HCT116 (cell line): Measurements from ENCODE around the gene PSKH1. TPM values are rescaled to one million over a fixed set of nuclear protein-coding genes. Genes with fewer than 3 reads are reported as not detected.

ENCODE experiments used
- ATAC-seq: fragments of 200-7000 bp; cut with Tn5 transposase; 2 replicates; pipeline ENCODE4 v1.9.1; 2020; ENCODE audit warnings: mild to moderate bottlenecking, moderate library complexity
- BruUV-seq: library from RNA; stranded (reverse); fragments of 400-500 nt; replicated peaks from 2 replicates; lab custom pipeline; 2021; lab: Mats Ljungman, UMichigan
- CTCF ChIA-PET: fragments of 300-600 bp; sonication (Branson Sonifier 250); formaldehyde crosslinking; loops from one replicate; lab custom pipeline; 2021; ENCODE audit warnings: antibody characterized with exemption; lab: Charles Lee
- POLR2A ChIA-PET: fragments of 300-600, 350-600 bp; sonication (Branson Sonifier 250); formaldehyde crosslinking; loops from one replicate; lab custom pipeline; 2021; ENCODE audit warnings: antibody characterized with exemption; lab: Charles Lee
- RAD21 ChIA-PET, 2 experiments: fragments of 300-600 bp; sonication (Branson Sonifier 250); formaldehyde crosslinking; loops; one replicate each; lab custom pipeline; 2023; ENCODE audit warnings: low total read pairs in 2 of 2; ENCODE audit not compliant: uncharacterized antibody in 2 of 2, unreplicated experiment in 2 of 2, low non-redundant PET in 1 of 2; lab: Charles Lee
- DNase-seq: peaks from one replicate; pipeline ENCODE4 v3.0.0-alpha.2; 2010; ENCODE audit warnings: low read depth, low spot score
- H2AFZ ChIP-seq: fragments of 200-600 bp; shearing (Covaris generic), sonication (generic); 2 replicates; pipeline ENCODE4 v1.6.1; 2017; ENCODE audit warnings: low read depth, mixed run types, mixed read lengths, antibody characterized with exemption, low read length; ENCODE audit not compliant: poor library complexity, severe bottlenecking
- H3K27ac ChIP-seq: 2 replicates; pipeline ENCODE4 v1.5.1; 2012; ENCODE audit warnings: low read depth, low read length
- H3K27me3 ChIP-seq: fragments of 200-600 bp; sonication (generic); 2 replicates; pipeline ENCODE4 v1.6.1; 2016; ENCODE audit warnings: mixed run types, low read length, mixed read lengths; ENCODE audit not compliant: insufficient read depth
- H3K36me3 ChIP-seq, 2 experiments: fragments of 200-500 bp in 1 of 2; fragments of 200-600 bp in 1 of 2; sonication (Bioruptor generic) in 1 of 2; sonication (generic) in 1 of 2; 2 replicates each; pipeline versions ENCODE4 v1.5.1 to v1.6.1; 2014 to 2016; ENCODE audit warnings: low read length in 2 of 2, inconsistent platforms in 1 of 2, mixed read lengths in 1 of 2, mixed run types in 1 of 2; ENCODE audit not compliant: insufficient read depth in 2 of 2, control insufficient read depth in 1 of 2
- H3K4me1 ChIP-seq, 2 experiments: fragments of 200-600 bp in 1 of 2; sonication (generic) in 1 of 2; 2 replicates each; pipeline versions ENCODE4 v1.5.1 to v1.6.1; 2012 to 2017; ENCODE audit warnings: low read length in 2 of 2, inconsistent platforms in 1 of 2, mild to moderate bottlenecking in 1 of 2, mixed read lengths in 1 of 2, mixed run types in 1 of 2, moderate library complexity in 1 of 2; ENCODE audit not compliant: insufficient read depth in 2 of 2, control insufficient read depth in 1 of 2
- H3K4me2 ChIP-seq: fragments of 200-600 bp; sonication (generic); 2 replicates; pipeline ENCODE4 v1.6.1; 2017; ENCODE audit warnings: mixed run types, low read length, mixed read lengths
- H3K4me3 ChIP-seq, 2 experiments: fragments of 200-600 bp in 1 of 2; sonication (generic) in 1 of 2; replicated peaks in 1 of 2; 2 replicates each; pipeline ENCODE4 v1.5.1; 2011 to 2016; ENCODE audit warnings: low read length in 2 of 2, control low read depth in 1 of 2, low read depth in 1 of 2, mild to moderate bottlenecking in 1 of 2, mixed read lengths in 1 of 2, mixed run types in 1 of 2
- H3K79me2 ChIP-seq: fragments of 200-600 bp; sonication (generic); 2 replicates; pipeline ENCODE4 v1.6.1; 2017; ENCODE audit warnings: mild to moderate bottlenecking, mixed run types, low read length, moderate library complexity, mixed read lengths; ENCODE audit not compliant: insufficient read depth
- H3K9ac ChIP-seq: fragments of 200-600 bp; sonication (generic); 2 replicates; pipeline ENCODE4 v1.6.1; 2016; ENCODE audit warnings: low read length, mixed read lengths
- H3K9me2 ChIP-seq: fragments of 200-600 bp; sonication (generic), shearing (Covaris generic); 2 replicates; pipeline ENCODE4 v1.6.1; 2017; ENCODE audit warnings: mixed run types, mild to moderate bottlenecking, moderate library complexity; ENCODE audit not compliant: insufficient read depth
- H3K9me3 ChIP-seq, 2 experiments: fragments of 200-500 bp in 1 of 2; fragments of 200-600 bp in 1 of 2; sonication (Bioruptor generic) in 1 of 2; sonication (generic) in 1 of 2; 2 replicates each; pipeline ENCODE4 v1.6.1; 2014 to 2017; ENCODE audit warnings: low read length in 2 of 2, mixed read lengths in 2 of 2, inconsistent platforms in 1 of 2, low read depth in 1 of 2, mild to moderate bottlenecking in 1 of 2, mixed run types in 1 of 2, moderate library complexity in 1 of 2; ENCODE audit not compliant: control insufficient read depth in 1 of 2, insufficient read depth in 1 of 2
- H4K20me1 ChIP-seq: fragments of 200-600 bp; sonication (generic), shearing (Covaris generic); 2 replicates; pipeline ENCODE4 v1.6.1; 2017; ENCODE audit warnings: mixed run types, mild to moderate bottlenecking, moderate library complexity; ENCODE audit not compliant: insufficient read depth
- ATF3 ChIP-seq: IDR thresholded peaks from 2 replicates; pipeline ENCODE4 v1.6.1; 2012
- CBX3 ChIP-seq: IDR thresholded peaks from 2 replicates; pipeline ENCODE4 v1.6.1; 2012; ENCODE audit warnings: low read depth
- CTCF ChIP-seq, 3 experiments: fragments of 200-600 bp in 1 of 3; sonication (generic) in 1 of 3; IDR thresholded peaks in 2 of 3; conservative IDR thresholded peaks in 1 of 3; 2 replicates each; pipeline ENCODE4 v1.5.1; 2012 to 2017; ENCODE audit warnings: low read depth in 2 of 3, low read length in 2 of 3, antibody characterized with exemption in 1 of 3, borderline replicate concordance in 1 of 3, control low read depth in 1 of 3, mild to moderate bottlenecking in 1 of 3, mixed read lengths in 1 of 3, mixed run types in 1 of 3, moderate library complexity in 1 of 3; ENCODE audit not compliant: insufficient read depth in 1 of 3
- EZH2 ChIP-seq: fragments of 200-600 bp; sonication (generic); IDR thresholded peaks from 2 replicates; pipeline ENCODE4 v1.6.1; 2017; ENCODE audit warnings: antibody characterized with exemption, mixed run types
- EZH2phosphoT487 ChIP-seq: fragments of 200-600 bp; IDR thresholded peaks from 2 replicates; pipeline ENCODE4 v1.6.1; 2018; ENCODE audit warnings: antibody characterized with exemption, borderline replicate concordance
- JUND ChIP-seq: IDR thresholded peaks from 2 replicates; pipeline ENCODE4 v1.6.1; 2012
- POLR2A ChIP-seq: IDR thresholded peaks from 2 replicates; pipeline ENCODE4 v1.7.0; 2011; ENCODE audit warnings: borderline replicate concordance; ENCODE audit not compliant: insufficient read depth, insufficient read length; ENCODE audit errors: extremely low read depth
- SIN3A ChIP-seq: IDR thresholded peaks from 2 replicates; pipeline ENCODE4 v1.6.1; 2012; ENCODE audit warnings: low read depth
- SP1 ChIP-seq: IDR thresholded peaks from 2 replicates; pipeline ENCODE4 v1.6.1; 2012; ENCODE audit warnings: low read depth
- ZBTB33 ChIP-seq: IDR thresholded peaks from 2 replicates; pipeline ENCODE4 v1.6.1; 2011; ENCODE audit warnings: mild to moderate bottlenecking, low read length, moderate library complexity; ENCODE audit not compliant: insufficient replicate concordance; ENCODE audit errors: extremely low read depth
- ZNF274 ChIP-seq: fragments of 200-500 bp; sonication (Bioruptor generic); IDR thresholded peaks from 2 replicates; pipeline ENCODE4 v1.6.1; 2014; ENCODE audit warnings: mild to moderate bottlenecking, low read depth, low read length, inconsistent platforms
- intact Hi-C: fragments of 100-400 bp; cut with micrococcal nuclease; formaldehyde crosslinking; loops from 2 replicates; pipeline ENCODE4 v1.10.0; 2022
- total RNA-seq: library from RNA; stranded (reverse); gene quantifications from one replicate; pipeline ENCODE4 v1.2.1, GENCODE V29; 2021; ENCODE audit not compliant: unreplicated experiment

The PSKH1 gene
- total RNA-seq, 1 experiment from 2014 or later: 16.2 TPM

GRCh38 chr16:67879462-67879861, 13.6 kb upstream of the PSKH1 start:
- intact Hi-C loops: no loop called here
- no peak overlapping the region for H3K4me2 ChIP-seq
- ATAC-seq: no peak
- CTCF ChIA-PET: no interaction called here
- no peak for TF ChIP-seq EZH2phosphoT487
- TF ChIP-seq CBX3: no peak
- no peak for TF ChIP-seq SIN3A
- TF ChIP-seq SP1: no peak
- TF ChIP-seq ZNF274: no peak
- no peak for TF ChIP-seq POLR2A
- TF ChIP-seq JUND: no peak
- TF ChIP-seq CTCF (IDR thresholded peaks at IDR 0.05 in 2 of 3, conservative IDR thresholded peaks at IDR 0.05 in 1 of 3; ENCODE audit: borderline replicate concordance in 1 of 3, insufficient read depth in 1 of 3, low read depth in 2 of 3, low read length in 2 of 3): no peak
- TF ChIP-seq ZBTB33: no peak
- TF ChIP-seq ATF3: no peak
- TF ChIP-seq EZH2: no peak
- TF ChIP-seq, all 23 proteins: peak for 0
- H3K36me3 ChIP-seq: peaks cover 46 to 71% of the 10 kb centered on the region in 2 experiments; a peak in 3 of 4 replicates
- DNase-seq: no peak
- H3K4me3 ChIP-seq: no peak overlapping the region
- ChIA-PET RAD21 (interaction anchor here in 1 of 2 experiments (0.6 kb wide), 1 partner anchor 59 kb away, joined by 4 read pairs; no protein-coding TSS in a partner anchor), POLR2A (no interaction called here)
- peaks cover 3% of the 10 kb centered on the region; the same call in 1 of the 2 replicates for H4K20me1 ChIP-seq
- H3K4me1 ChIP-seq: peaks cover 1 to 3% of the 10 kb centered on the region in 2 experiments
- H3K9me2 ChIP-seq: no peaks in the 10 kb centered on the region
- no peak overlapping the region for H3K27ac ChIP-seq
- peaks cover 23% of the 10 kb centered on the region for H3K79me2 ChIP-seq
- H3K27me3 ChIP-seq: no peaks in the 10 kb centered on the region
- H3K9ac ChIP-seq: no peak overlapping the region
- BruUV-seq: no TSS peak
- no peak overlapping the region for H2AFZ ChIP-seq
- no peaks in the 10 kb centered on the region for H3K9me3 ChIP-seq
